HepG2 (cell line): ENCODE results near the gene SUV39H2. TPM values are rescaled to one million over a fixed set of nuclear protein-coding genes. Genes with fewer than 3 reads are reported as not detected.
"Not testable (repeated sequence)": the region's sequence is repeated elsewhere in the genome, so short reads cannot be mapped to it uniquely, and the experiment has no call there.

Experiments used
- ATAC-seq: fragments of 200-7000 bp; cut with Tn5 transposase; 3 replicates; pipeline ENCODE4 v1.9.1; 2020; ENCODE audit warnings: mild to moderate bottlenecking, moderate library complexity
- BruUV-seq: library from RNA; stranded (reverse); fragments of 400-500 nt; replicated peaks from 2 replicates; lab custom pipeline; 2021; lab: Mats Ljungman, UMichigan
- CTCF ChIA-PET: fragments of 300-600 bp; formaldehyde crosslinking; extraction: SDS; loops from one replicate; lab custom pipeline; 2021; ENCODE audit warnings: low total read pairs, inconsistent platforms, low intra/inter-chr PET ratio; lab: Yijun Ruan, JAX
- POLR2A ChIA-PET: fragments of 350-600 bp; sonication (Branson Sonifier 250); formaldehyde crosslinking; loops from one replicate; lab custom pipeline; 2020; ENCODE audit warnings: antibody characterized with exemption, inconsistent platforms; lab: Yijun Ruan, JAX
- DNase-seq: peaks from one replicate; pipeline ENCODE4 v3.0.0-alpha.2; 2015; ENCODE audit warnings: low spot score
- FAIRE-seq: peaks from 3 replicates; lab custom pipeline; 2011; peaks lifted over from hg19 to GRCh38; lab: Jason Lieb, UNC
- H2AFZ ChIP-seq: one replicate; pipeline ENCODE4 v1.6.1; 2011; ENCODE audit warnings: low read length, inconsistent platforms
- H3K27ac ChIP-seq: fragments of 300-600 bp; 3 replicates; pipeline ENCODE4 v1.8.0; 2011; ENCODE audit warnings: mixed run types, mild to moderate bottlenecking, mixed read lengths, low read length, inconsistent platforms; ENCODE audit not compliant: insufficient read depth; ENCODE audit errors: extremely low read length
- H3K27me3 ChIP-seq, 2 experiments: fragments of 200-600 bp in 1 of 2; 2 replicates in 1 of 2; 3 replicates in 1 of 2; pipeline versions ENCODE4 v1.6.0 to v1.8.0; 2011; ENCODE audit warnings: low read length in 2 of 2, mild to moderate bottlenecking in 2 of 2, moderate library complexity in 2 of 2, inconsistent platforms in 1 of 2; ENCODE audit not compliant: insufficient read depth in 2 of 2, control insufficient read depth in 1 of 2
- H3K36me3 ChIP-seq, 2 experiments: fragments of 200-600 bp in 1 of 2; replicated peaks in 1 of 2; 2 replicates in 1 of 2; 3 replicates in 1 of 2; pipeline versions ENCODE4 v1.5.1 to v1.8.0; 2011; ENCODE audit warnings: low read length in 2 of 2, inconsistent platforms in 1 of 2; ENCODE audit not compliant: insufficient read depth in 2 of 2, control insufficient read depth in 1 of 2
- H3K4me1 ChIP-seq: 2 replicates; pipeline ENCODE4 v1.5.1; 2012; ENCODE audit warnings: low read length, inconsistent platforms; ENCODE audit not compliant: insufficient read depth
- H3K4me2 ChIP-seq: 2 replicates; pipeline ENCODE4 v1.6.0; 2011; ENCODE audit warnings: low read depth, low read length, inconsistent platforms
- H3K4me3 ChIP-seq, 3 experiments: fragments of 200-600 bp in 1 of 3; sonication (generic), shearing (Covaris generic) in 1 of 3; replicated peaks in 1 of 3; 2 replicates each; pipeline ENCODE4 v1.5.1; 2011 to 2016; ENCODE audit warnings: low read length in 3 of 3, inconsistent platforms in 2 of 3, low read depth in 2 of 3, mild to moderate bottlenecking in 2 of 3, control low read depth in 1 of 3, mixed read lengths in 1 of 3; ENCODE audit not compliant: insufficient read depth in 1 of 3
- H3K79me2 ChIP-seq: one replicate; pipeline ENCODE4 v1.6.1; 2011; ENCODE audit warnings: low read length, inconsistent platforms; ENCODE audit not compliant: insufficient read depth
- H3K9ac ChIP-seq: 2 replicates; pipeline ENCODE4 v1.6.0; 2011; ENCODE audit warnings: mild to moderate bottlenecking, low read depth, low read length, inconsistent platforms; ENCODE audit not compliant: insufficient read depth
- H3K9me3 ChIP-seq: 2 replicates; pipeline ENCODE4 v1.5.1; 2012; ENCODE audit warnings: mild to moderate bottlenecking, low read length
- H4K20me1 ChIP-seq: 2 replicates; pipeline ENCODE4 v1.6.0; 2011; ENCODE audit warnings: inconsistent platforms, mild to moderate bottlenecking, low read length, moderate library complexity; ENCODE audit not compliant: insufficient read depth
- WGBS: methylation state at CpG from one replicate; pipeline ENCODE4 v1.1.6; 2017; ENCODE audit warnings: low lambda C conversion rate; 5-methylcytosine and 5-hydroxymethylcytosine counted together
- in situ Hi-C: cut with HindIII; loops from 2 replicates; pipeline ENCODE4 v1.10.0; 2017; ENCODE audit warnings: low pct_unique_long_range_greater_than_20kb; ENCODE audit not compliant: extremely low pct_ligation_motif_present
- intact Hi-C: fragments of 100-400 bp; cut with micrococcal nuclease; formaldehyde crosslinking; loops from one replicate; pipeline ENCODE4 v1.10.0; 2022; ENCODE audit not compliant: unreplicated experiment
- polyA plus RNA-seq, 8 experiments: library from polyadenylated mRNA; depleted of rRNA in 3 of 8; stranded (reverse) in 7 of 8; unstranded in 1 of 8; fragments of >200 nt; fragmentation: Illumina TruSeq in 4 of 8; extraction: Trizol in 4 of 8; gene quantifications; 2 replicates each; pipeline versions ENCODE4 v1.2.1 to v1.2.3, GENCODE V29; 2011 to 2016; ENCODE audit warnings: low read depth in 4 of 8, missing spikeins in 1 of 8, mixed read lengths in 1 of 8; ENCODE audit not compliant: insufficient read depth in 1 of 8
- total RNA-seq, 5 experiments: library from RNA; depleted of rRNA; stranded (reverse); fragments of >200 nt; fragmentation: Illumina TruSeq; extraction: Trizol; gene quantifications; 2 replicates each; pipeline ENCODE4 v1.2.3, GENCODE V29; 2016; ENCODE audit warnings: low read depth in 1 of 5

Gene SUV39H2
- total and polyA plus RNA-seq, 2 of the 13 experiments (the other 11 are each of a cell fraction or from before 2014, with no cell fraction given) = 9.0 to 44.3 TPM

- CTCF ChIA-PET, FAIRE-seq, H3K36me3 ChIP-seq, H4K20me1 ChIP-seq, H3K4me2 ChIP-seq, POLR2A ChIA-PET, intact Hi-C loops, ATAC-seq, BruUV-seq, H3K9me3 ChIP-seq, H3K27ac ChIP-seq, H2AFZ ChIP-seq, H3K4me3 ChIP-seq, H3K79me2 ChIP-seq, H3K9ac ChIP-seq, DNase-seq, H3K4me1 ChIP-seq, H3K27me3 ChIP-seq, in situ Hi-C loops: not testable (repeated sequence)
- WGBS = 94% methylated on average over 6 of the region's 6 CpGs
These were observed 14.2 kb upstream of the SUV39H2 start for GRCh38 chr10:14864466-14864865.

DNA sequence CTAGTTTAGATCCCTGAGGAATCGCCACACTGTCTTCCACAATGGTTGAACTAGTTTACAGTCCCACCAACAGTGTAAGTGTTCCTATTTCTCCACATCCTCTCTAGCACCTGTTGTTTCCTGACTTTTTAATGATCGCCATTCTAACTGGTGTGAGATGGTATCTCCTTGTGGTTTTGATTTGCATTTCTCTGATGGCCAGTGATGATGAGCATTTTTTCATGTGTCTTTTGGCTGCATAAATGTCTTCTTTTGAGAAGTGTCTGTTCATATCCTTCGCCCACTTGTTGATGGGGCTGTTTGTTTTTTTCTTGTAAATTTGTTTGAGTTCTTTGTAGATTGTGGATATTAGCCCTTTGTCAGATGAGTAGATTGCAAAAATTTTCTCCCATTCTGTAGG lies 13.8 kb upstream of the SUV39H2 start:
- H3K27ac ChIP-seq, H3K9ac ChIP-seq, intact Hi-C loops, POLR2A ChIA-PET, ATAC-seq, CTCF ChIA-PET, H3K4me2 ChIP-seq, H3K79me2 ChIP-seq, H3K4me3 ChIP-seq, BruUV-seq, H3K9me3 ChIP-seq, DNase-seq, H2AFZ ChIP-seq, H3K27me3 ChIP-seq, FAIRE-seq, H4K20me1 ChIP-seq, H3K4me1 ChIP-seq, H3K36me3 ChIP-seq, in situ Hi-C loops: not testable (repeated sequence)
- 96% methylated on average over 3 of the region's 3 CpGs for WGBS
